Activated T-cell treated with anti-CD3 and anti-CD28 coated beads for 1 hour (primary cell): ENCODE results near the gene PDIA4.
A peak's percentile ranks its signal among the peaks of the same experiment; 100 is the strongest.
"Not testable (repeated sequence)": the region's sequence is repeated elsewhere in the genome, so short reads cannot be mapped to it uniquely, and the experiment has no call there.

ENCODE experiments used
- DNase-seq: peaks from one replicate; pipeline ENCODE4 v3.0.0-alpha.2; 2020; ENCODE audit warnings: low read depth

Gene PDIA4

GRCh38 chr7:149036676-149037075 lies 8.4 kb upstream of the PDIA4 start:
- no peak for DNase-seq

GRCh38 chr7:149031353-149031910 lies 3.1 kb upstream of the PDIA4 start:
- no peak for DNase-seq

GRCh38 chr7:149030439-149030838 lies 2.1 kb upstream of the PDIA4 start:
- not testable (repeated sequence) for DNase-seq

- DNase-seq, result no peak
Measured at GRCh38 chr7:149027611-149028345, 527 bp downstream of the PDIA4 start.

GRCh38 chr7:149027055-149027454 lies 1.2 kb downstream of the PDIA4 start:
- DNase-seq, result no peak

GRCh38 chr7:149023662-149024061 lies 4.6 kb downstream of the PDIA4 start:
- DNase-seq, result no peak

GRCh38 chr7:149022756-149023360 lies 5.4 kb downstream of the PDIA4 start:
- DNase-seq, result no peak

- DNase-seq, result no peak
Measured at GRCh38 chr7:149021725-149022062, 6.6 kb downstream of the PDIA4 start.

- DNase-seq, result no peak
Measured at GRCh38 chr7:149020483-149020882, 7.8 kb downstream of the PDIA4 start.

GRCh38 chr7:149016876-149017275 lies 11.4 kb downstream of the PDIA4 start:
- no peak for DNase-seq

GRCh38 chr7:149014309-149014708 lies 14.0 kb downstream of the PDIA4 start:
- no peak for DNase-seq

GRCh38 chr7:149013876-149014275 lies 14.4 kb downstream of the PDIA4 start:
- DNase-seq, result no peak

- DNase-seq, result not testable (repeated sequence)
Measured at GRCh38 chr7:149012730-149013129, 15.6 kb downstream of the PDIA4 start.

- DNase-seq, result no peak
Measured at GRCh38 chr7:149011491-149011890, 16.8 kb downstream of the PDIA4 start.

GRCh38 chr7:149010451-149010850 lies 17.9 kb downstream of the PDIA4 start:
- DNase-seq, result no peak

GRCh38 chr7:149009527-149009926 lies 18.8 kb downstream of the PDIA4 start:
- DNase-seq, result no peak

GRCh38 chr7:149007611-149008010 lies 20.7 kb downstream of the PDIA4 start:
- no peak for DNase-seq

- no peak for DNase-seq
Measured at GRCh38 chr7:149007146-149007545, 21.2 kb downstream of the PDIA4 start.

GRCh38 chr7:149006345-149006725 lies 22.0 kb downstream of the PDIA4 start:
- no peak for DNase-seq

- DNase-seq, result peak; percentile 88
Measured at GRCh38 chr7:149005427-149006344, 22.6 kb downstream of the PDIA4 start.

GRCh38 chr7:149004405-149005370 lies 23.6 kb downstream of the PDIA4 start:
- no peak for DNase-seq
